ENCODE data around the gene MDC1.

GRCh38 chr6:30686009-30686907, 30.8 kb downstream of the MDC1 start, which contains the start of gene PPP1R18:
- TF ChIP-seq CTCF (conservative IDR thresholded peaks at IDR 0.05; ENCODE audit: low read length) (no peak), EZH2phosphoT487 (IDR thresholded peaks at IDR 0.05; ENCODE audit: borderline replicate concordance) (no peak)

All from Loucy (cell line).